GM12878 (cell line): ENCODE results near the gene LHX6. TPM values are rescaled to one million over a fixed set of nuclear protein-coding genes. Genes with fewer than 3 reads are reported as not detected.

ENCODE experiments used
- ATAC-seq: fragments of 200-7000 bp; cut with Tn5 transposase; 3 replicates; pipeline ENCODE4 v1.9.1; 2020; ENCODE audit warnings: mild to moderate bottlenecking, moderate library complexity
- BruUV-seq: library from RNA; stranded (reverse); fragments of 400-500 nt; replicated peaks from 2 replicates; lab custom pipeline; 2021; lab: Mats Ljungman, UMichigan
- CTCF ChIA-PET: fragments of 300-600 bp; sonication (Branson Sonifier 250); formaldehyde crosslinking; extraction: SDS; loops from one replicate; lab custom pipeline; 2021; ENCODE audit warnings: inconsistent platforms; lab: Yijun Ruan, JAX
- POLR2A ChIA-PET: fragments of 350-600 bp; formaldehyde crosslinking; extraction: SDS; loops from one replicate; lab custom pipeline; 2021; ENCODE audit warnings: inconsistent platforms; lab: Charles Lee
- RAD21 ChIA-PET: fragments of 300-600 bp; sonication (Branson Sonifier 250); formaldehyde crosslinking; loops from one replicate; lab custom pipeline; 2023; ENCODE audit warnings: antibody characterized with exemption; ENCODE audit not compliant: unreplicated experiment; lab: Charles Lee
- SMC1A ChIA-PET: fragments of 300-600 bp; sonication (Branson Sonifier 250); formaldehyde crosslinking; loops from one replicate; lab custom pipeline; 2023; ENCODE audit not compliant: unreplicated experiment, uncharacterized antibody; lab: Charles Lee
- DNase-seq: peaks from one replicate; pipeline ENCODE4 v3.0.0-alpha.2; 2011; ENCODE audit warnings: low read depth, low spot score
- FAIRE-seq: peaks from 3 replicates; lab custom pipeline; 2011; peaks lifted over from hg19 to GRCh38; lab: Jason Lieb, UNC
- H2AFZ ChIP-seq: 2 replicates; pipeline ENCODE4 v1.6.0; 2011; ENCODE audit warnings: low read depth, low read length, control low read depth; ENCODE audit not compliant: control insufficient read depth
- H3K27ac ChIP-seq: 2 replicates; pipeline ENCODE4 v1.5.1; 2011; ENCODE audit warnings: control low read depth; ENCODE audit not compliant: control insufficient read depth, insufficient read depth
- H3K27me3 ChIP-seq, 2 experiments: replicated peaks in 1 of 2; 2 replicates each; pipeline versions ENCODE4 v1.6.0 to v1.6.1; 2011; ENCODE audit warnings: low read length in 1 of 2; ENCODE audit not compliant: control insufficient read depth in 2 of 2, insufficient read depth in 2 of 2
- H3K36me3 ChIP-seq, 2 experiments: 2 replicates each; pipeline ENCODE4 v1.5.1; 2011; ENCODE audit warnings: low read length in 1 of 2; ENCODE audit not compliant: control insufficient read depth in 2 of 2, insufficient read depth in 2 of 2
- H3K4me1 ChIP-seq: 2 replicates; pipeline ENCODE4 v1.6.1; 2011; ENCODE audit warnings: mild to moderate bottlenecking, low read length, moderate library complexity, mixed read lengths; ENCODE audit not compliant: control insufficient read depth, insufficient read depth
- H3K4me2 ChIP-seq: 2 replicates; pipeline ENCODE4 v1.6.0; 2011; ENCODE audit warnings: control low read depth; ENCODE audit not compliant: control insufficient read depth, insufficient read depth
- H3K4me3 ChIP-seq: fragments of 200-600 bp; sonication (generic); 2 replicates; pipeline ENCODE4 v1.5.1; 2016
- H3K79me2 ChIP-seq: 2 replicates; pipeline ENCODE4 v1.6.0; 2011; ENCODE audit warnings: low read length; ENCODE audit not compliant: control insufficient read depth, insufficient read depth
- H3K9ac ChIP-seq: 2 replicates; pipeline ENCODE4 v1.8.0; 2011; ENCODE audit warnings: low read length, control low read depth, mixed read lengths; ENCODE audit not compliant: control insufficient read depth, insufficient read depth
- H3K9me3 ChIP-seq: replicated peaks from 3 replicates; pipeline ENCODE4 v1.5.1; 2011; ENCODE audit warnings: mild to moderate bottlenecking, low read length; ENCODE audit not compliant: control insufficient read depth, insufficient read depth
- H4K20me1 ChIP-seq: 2 replicates; pipeline ENCODE4 v1.6.0; 2011; ENCODE audit not compliant: control insufficient read depth, insufficient read depth
- ATF7 ChIP-seq: fragments of 450-650 bp; IDR thresholded peaks from 2 replicates; pipeline ENCODE4 v1.6.1; 2016; ENCODE audit warnings: low read depth, mild to moderate bottlenecking
- BHLHE40 ChIP-seq, 2 experiments: fragments of 450-650 bp in 1 of 2; IDR thresholded peaks; 2 replicates each; pipeline ENCODE4 v1.6.1; 2011 to 2017; ENCODE audit warnings: low read depth in 2 of 2, borderline replicate concordance in 1 of 2, improper control_type of control experiment in 1 of 2, low read length in 1 of 2, mild to moderate bottlenecking in 1 of 2
- DPF2 ChIP-seq: fragments of 450-650 bp; IDR thresholded peaks from 2 replicates; pipeline ENCODE4 v1.6.1; 2017; ENCODE audit warnings: mild to moderate bottlenecking
- FOXK2 ChIP-seq: fragments of 450-650 bp; IDR thresholded peaks from 2 replicates; pipeline ENCODE4 v1.6.1; 2017; ENCODE audit warnings: mild to moderate bottlenecking, moderate library complexity
- IKZF1 ChIP-seq: fragments of 450-650 bp; conservative IDR thresholded peaks from 2 replicates; pipeline ENCODE4 v1.6.1; 2017; ENCODE audit warnings: antibody characterized with exemption, mild to moderate bottlenecking
- JUNB ChIP-seq: IDR thresholded peaks from 2 replicates; pipeline ENCODE4 v1.6.1; 2016; ENCODE audit warnings: antibody characterized with exemption, mild to moderate bottlenecking
- LARP7 ChIP-seq: fragments of 450-650 bp; IDR thresholded peaks from 2 replicates; pipeline ENCODE4 v1.6.1; 2017; ENCODE audit warnings: mild to moderate bottlenecking
- MXI1 ChIP-seq: fragments of 150-350 bp; IDR thresholded peaks from 2 replicates; pipeline ENCODE4 v1.6.1; 2011; ENCODE audit warnings: low read depth, mild to moderate bottlenecking, inconsistent platforms, low read length, improper control_type of control experiment
- RBBP5 ChIP-seq: fragments of 200-600 bp; sonication (generic); conservative IDR thresholded peaks from 2 replicates; pipeline ENCODE4 v1.6.1; 2016
- RUNX3 ChIP-seq: IDR thresholded peaks from 2 replicates; pipeline ENCODE4 v1.6.1; 2012; ENCODE audit warnings: low read length, inconsistent platforms
- SIN3A ChIP-seq: IDR thresholded peaks from 2 replicates; pipeline ENCODE4 v1.6.1; 2012; ENCODE audit warnings: low read depth, low read length, improper control_type of control experiment
- SMAD5 ChIP-seq: IDR thresholded peaks from 2 replicates; pipeline ENCODE4 v1.6.1; 2016; ENCODE audit warnings: antibody characterized with exemption, low read depth
- SMARCA5 ChIP-seq: fragments of 450-650 bp; IDR thresholded peaks from 2 replicates; pipeline ENCODE4 v1.6.1; 2017; ENCODE audit warnings: mild to moderate bottlenecking
- ZNF384 ChIP-seq: IDR thresholded peaks from 2 replicates; pipeline ENCODE4 v1.6.1; 2012; ENCODE audit warnings: low read depth, mild to moderate bottlenecking, low read length, improper control_type of control experiment, borderline replicate concordance
- WGBS: methylation state at CpG from one replicate; pipeline ENCODE4 v1.1.6; 2016; ENCODE audit warnings: low lambda C conversion rate; ENCODE audit not compliant: insufficient replicate concordance, insufficient coverage; ENCODE audit errors: missing lambda C conversion rate; 5-methylcytosine and 5-hydroxymethylcytosine counted together
- in situ Hi-C: fragments of 300-500 bp; cut with MboI; formaldehyde crosslinking; loops from 9 replicates; pipeline ENCODE4 v1.14.3; 2018; ENCODE audit warnings: mixed read lengths
- intact Hi-C: fragments of 100-400 bp; cut with micrococcal nuclease; formaldehyde crosslinking; loops from one replicate; pipeline ENCODE4 v1.14.2; 2022; ENCODE audit not compliant: unreplicated experiment
- polyA plus RNA-seq, 11 experiments: library from polyadenylated mRNA; depleted of rRNA in 4 of 11; unstranded in 6 of 11; stranded (reverse) in 5 of 11; fragments of >200 nt; fragmentation: Nextera tagmentation in 4 of 11; fragmentation: Illumina TruSeq in 1 of 11; extraction: Ambion mirVana in 4 of 11; extraction: Trizol in 1 of 11; gene quantifications; 1 replicate in 1 of 11; 2 replicates in 10 of 11; pipeline versions ENCODE4 v1.2.1 to v1.2.3, GENCODE V29; 2011 to 2016; ENCODE audit warnings: inconsistent platforms in 2 of 11, missing spikeins in 2 of 11, low read depth in 1 of 11
- total RNA-seq, 4 experiments: library from RNA; depleted of rRNA in 3 of 4; stranded (reverse); fragments of >200 nt in 3 of 4; fragmentation: Illumina TruSeq in 1 of 4; extraction: Trizol in 1 of 4; gene quantifications; 2 replicates each; pipeline versions ENCODE4 v1.2.1 to v1.2.3, GENCODE V29; 2013 to 2021
- TF ChIP-seq, protein P1 (sequence below): fragments of 450-650 bp; IDR thresholded peaks from 2 replicates; pipeline ENCODE4 v1.6.1; 2016; ENCODE audit warnings: mild to moderate bottlenecking
- TF ChIP-seq, protein P2 (sequence below): IDR thresholded peaks from 2 replicates; pipeline ENCODE4 v1.6.1; 2012; ENCODE audit warnings: low read depth, low read length, improper control_type of control experiment
- TF ChIP-seq, protein P3 (sequence below): fragments of 450-650 bp; IDR thresholded peaks from 2 replicates; pipeline ENCODE4 v1.6.1; 2017; ENCODE audit warnings: low read depth, mild to moderate bottlenecking, moderate library complexity

The LHX6 gene
- total and polyA plus RNA-seq, 10 of the 15 experiments (the other 5 are each of a cell fraction or from before 2014, with no cell fraction given), result not detected

DNA sequence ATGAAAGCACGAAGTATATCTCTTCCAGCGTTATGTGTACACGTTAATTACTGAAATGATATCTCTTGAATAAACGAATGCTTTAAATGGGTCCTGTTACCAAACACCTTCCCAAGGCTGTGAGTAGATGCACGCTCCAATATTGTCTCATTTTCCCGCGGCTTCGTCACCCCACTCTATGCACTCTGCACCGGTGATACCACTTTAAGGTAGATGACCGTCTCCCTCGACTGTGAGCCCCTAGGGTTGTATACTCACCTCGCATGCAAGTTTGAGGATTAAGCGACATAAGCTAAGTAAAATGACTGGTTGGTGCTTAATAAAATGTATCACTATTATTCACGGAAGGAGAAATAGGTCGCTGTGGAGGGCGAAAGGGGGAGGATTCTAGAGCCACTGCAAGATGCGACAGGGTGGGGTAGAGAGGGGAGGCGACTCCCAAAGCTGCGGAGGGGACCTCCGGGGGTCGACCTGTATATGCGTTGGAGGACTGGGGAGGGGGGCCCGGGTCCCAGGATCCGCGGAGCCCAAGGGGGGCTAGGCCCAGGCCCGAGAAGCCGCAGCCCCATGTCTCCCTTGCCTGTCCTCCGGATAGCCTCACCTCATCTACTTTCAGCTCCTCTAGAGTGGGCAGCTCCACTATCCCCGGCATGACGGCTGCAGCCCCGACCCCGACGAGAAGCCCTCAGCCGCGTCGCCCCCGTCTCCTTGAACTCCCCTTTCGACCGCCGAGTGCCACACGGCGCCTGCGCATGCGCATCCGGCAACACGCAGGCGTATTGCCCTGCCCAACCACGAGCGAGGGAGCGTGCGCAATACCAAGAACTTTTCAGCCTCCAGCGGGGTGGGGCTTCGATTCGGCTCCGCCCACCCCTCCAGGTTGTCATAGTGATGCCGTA is 69.5 kb downstream of the LHX6 start, which contains the start of the genes MORN5 and NDUFA8:
Gene MORN5 (plus strand): TSS at position 883 of the 899 bp plus-strand sequence. CDS start 65 bp downstream, outside the sequence.
Gene NDUFA8 (minus strand): TSS at position 754 of the 899 bp plus-strand sequence. CDS start 102 bp downstream, at position 652.
- intact Hi-C loops (no loop called here), in situ Hi-C loops (no loop called here)
- ChIA-PET POLR2A (interaction anchor here (1.0 to 1.2 kb wide), 2 partner anchors 13 to 105 kb away, joined by 3 read pairs; partner anchors contain the start of genes MRRF and RBM18), SMC1A (interaction anchor here (0.6 kb wide), 1 partner anchor 91 kb away, joined by 4 read pairs; no protein-coding TSS in a partner anchor), RAD21 (no interaction called here), CTCF (interaction anchor here (0.8 to 7.2 kb wide), 5 partner anchors 10 to 105 kb away, joined by 3 to 43 read pairs (median 4); partner anchors contain the start of genes MRRF and RBM18)
- peak within 1 kb of the TSS; percentile 81 for H3K9ac ChIP-seq
- peak within 1 kb of the TSS; percentile 98 for H3K4me3 ChIP-seq
- no peaks in the 10 kb centered on the region for H4K20me1 ChIP-seq
- TSS peak; percentile 86 for BruUV-seq
- no peaks in the 10 kb centered on the region; the same call in 1 of the 3 replicates for H3K9me3 ChIP-seq
- H3K27ac ChIP-seq, result peak within 1 kb of the TSS; percentile 71
- FAIRE-seq (peak; percentile 86), ATAC-seq (peak; percentile 96), DNase-seq (peak; percentile 86)
- H3K27me3 ChIP-seq, result peaks cover 0 to 8% of the 10 kb centered on the region in 2 experiments; a peak in 1 of 4 replicates
- H2AFZ ChIP-seq, result peak within 1 kb of the TSS; percentile 90
- WGBS, result under 1% methylated on average over 56 of the region's 56 CpGs
- H3K36me3 ChIP-seq, result no peaks in the 10 kb centered on the region
- H3K79me2 ChIP-seq, result peaks cover 25% of the 10 kb centered on the region
- no peaks in the 10 kb centered on the region for H3K4me1 ChIP-seq
- peak within 1 kb of the TSS; percentile 88 for H3K4me2 ChIP-seq
- TF ChIP-seq DPF2 (no peak), MXI1 (0 out of 2 replicates have a peak, but pooled peaks have one; percentile 43), ZNF384 (no peak), RUNX3 (0 out of 2 replicates have a peak, but pooled peaks have one; percentile 17), SIN3A (peak; percentile 70; the same call in 1 of the 2 replicates), ATF7 (peak; percentile 38; the same call in 1 of the 2 replicates), JUNB (no peak), SMARCA5 (no peak), FOXK2 (peak; percentile 75), SMAD5 (peak; percentile 54; the same call in 1 of the 2 replicates), RBBP5 (no peak), BHLHE40 (IDR thresholded peaks at IDR 0.05; ENCODE audit: borderline replicate concordance in 1 of 2, low read depth in 2 of 2, low read length in 1 of 2) (peak; percentile 7 to 50; a peak in 2 of 4 replicates), IKZF1 (peak; percentile 94), LARP7 (0 out of 2 replicates have a peak, but pooled peaks have one; percentile 42)
- TF ChIP-seq, protein P1, sequence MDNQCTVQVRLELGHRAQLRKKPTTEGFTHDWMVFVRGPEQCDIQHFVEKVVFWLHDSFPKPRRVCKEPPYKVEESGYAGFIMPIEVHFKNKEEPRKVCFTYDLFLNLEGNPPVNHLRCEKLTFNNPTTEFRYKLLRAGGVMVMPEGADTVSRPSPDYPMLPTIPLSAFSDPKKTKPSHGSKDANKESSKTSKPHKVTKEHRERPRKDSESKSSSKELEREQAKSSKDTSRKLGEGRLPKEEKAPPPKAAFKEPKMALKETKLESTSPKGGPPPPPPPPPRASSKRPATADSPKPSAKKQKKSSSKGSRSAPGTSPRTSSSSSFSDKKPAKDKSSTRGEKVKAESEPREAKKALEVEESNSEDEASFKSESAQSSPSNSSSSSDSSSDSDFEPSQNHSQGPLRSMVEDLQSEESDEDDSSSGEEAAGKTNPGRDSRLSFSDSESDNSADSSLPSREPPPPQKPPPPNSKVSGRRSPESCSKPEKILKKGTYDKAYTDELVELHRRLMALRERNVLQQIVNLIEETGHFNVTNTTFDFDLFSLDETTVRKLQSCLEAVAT, result 0 out of 2 replicates have a peak, but pooled peaks have one; percentile 35
- TF ChIP-seq, protein P2, sequence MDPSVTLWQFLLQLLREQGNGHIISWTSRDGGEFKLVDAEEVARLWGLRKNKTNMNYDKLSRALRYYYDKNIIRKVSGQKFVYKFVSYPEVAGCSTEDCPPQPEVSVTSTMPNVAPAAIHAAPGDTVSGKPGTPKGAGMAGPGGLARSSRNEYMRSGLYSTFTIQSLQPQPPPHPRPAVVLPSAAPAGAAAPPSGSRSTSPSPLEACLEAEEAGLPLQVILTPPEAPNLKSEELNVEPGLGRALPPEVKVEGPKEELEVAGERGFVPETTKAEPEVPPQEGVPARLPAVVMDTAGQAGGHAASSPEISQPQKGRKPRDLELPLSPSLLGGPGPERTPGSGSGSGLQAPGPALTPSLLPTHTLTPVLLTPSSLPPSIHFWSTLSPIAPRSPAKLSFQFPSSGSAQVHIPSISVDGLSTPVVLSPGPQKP, result no peak
- TF ChIP-seq, protein P3, sequence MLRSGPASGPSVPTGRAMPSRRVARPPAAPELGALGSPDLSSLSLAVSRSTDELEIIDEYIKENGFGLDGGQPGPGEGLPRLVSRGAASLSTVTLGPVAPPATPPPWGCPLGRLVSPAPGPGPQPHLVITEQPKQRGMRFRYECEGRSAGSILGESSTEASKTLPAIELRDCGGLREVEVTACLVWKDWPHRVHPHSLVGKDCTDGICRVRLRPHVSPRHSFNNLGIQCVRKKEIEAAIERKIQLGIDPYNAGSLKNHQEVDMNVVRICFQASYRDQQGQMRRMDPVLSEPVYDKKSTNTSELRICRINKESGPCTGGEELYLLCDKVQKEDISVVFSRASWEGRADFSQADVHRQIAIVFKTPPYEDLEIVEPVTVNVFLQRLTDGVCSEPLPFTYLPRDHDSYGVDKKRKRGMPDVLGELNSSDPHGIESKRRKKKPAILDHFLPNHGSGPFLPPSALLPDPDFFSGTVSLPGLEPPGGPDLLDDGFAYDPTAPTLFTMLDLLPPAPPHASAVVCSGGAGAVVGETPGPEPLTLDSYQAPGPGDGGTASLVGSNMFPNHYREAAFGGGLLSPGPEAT, result peak; percentile 9; the same call in 1 of the 2 replicates
